ENCODE results near the gene CACHD1. TPM values are rescaled to one million over a fixed set of nuclear protein-coding genes. Genes with fewer than 3 reads are reported as not detected.

The CACHD1 gene
- total RNA-seq, 3 donors from 2014 or later (not counting 1 experiment from before 2014, with no cell fraction given): not detected

DNA sequence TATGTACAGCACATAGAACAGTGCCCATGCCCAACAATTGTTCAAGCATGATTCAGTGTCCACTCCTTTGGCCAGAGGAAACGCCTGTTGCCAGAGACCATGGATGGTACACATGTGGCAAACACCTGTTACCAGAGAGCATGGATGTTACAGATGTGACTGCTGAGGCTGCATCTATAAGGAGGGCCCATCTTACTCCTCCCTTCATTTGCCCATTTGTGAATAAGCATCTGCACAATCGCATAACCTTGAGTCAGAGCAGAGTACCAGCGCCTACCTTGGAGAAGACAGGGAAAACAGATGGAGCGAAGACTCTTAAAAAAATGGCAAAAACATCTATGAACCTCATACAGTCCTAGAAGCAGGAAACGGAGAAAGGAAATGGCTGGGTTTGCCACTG lies 36.6 kb upstream of the CACHD1 start:
- no peak for ATAC-seq

GRCh38 chr1:64433747-64434146 lies 36.2 kb upstream of the CACHD1 start:
- WGBS (ENCODE audit: insufficient coverage): 42% methylated on average over 3 of the region's 3 CpGs
- H3K9me3 ChIP-seq (ENCODE audit: control insufficient read depth, insufficient read depth, low read length): no peaks in the 10 kb centered on the region
- H3K27me3 ChIP-seq (ENCODE audit: control insufficient read depth, insufficient read depth, low read length): no peaks in the 10 kb centered on the region
- no peak for DNase-seq
- no peak overlapping the region for H3K27ac Mint-ChIP-seq
- no peaks in the 10 kb centered on the region for H3K4me1 Mint-ChIP-seq
- no peaks in the 10 kb centered on the region for H3K36me3 Mint-ChIP-seq
- H3K27ac ChIP-seq (ENCODE audit: low read length): no peak overlapping the region
- no peaks in the 10 kb centered on the region for H3K36me3 ChIP-seq (ENCODE audit: control insufficient read depth, insufficient read depth, low read length)
- peaks cover 3 to 13% of the 10 kb centered on the region in 2 donors for H3K27me3 Mint-ChIP-seq (ENCODE audit: low read depth in 2 of 2)
- no peak overlapping the region for H3K4me3 Mint-ChIP-seq
- ATAC-seq: no peak
- H3K4me3 ChIP-seq (ENCODE audit: low read length): no peak overlapping the region
- no peaks in the 10 kb centered on the region for H3K9me3 Mint-ChIP-seq
- intact Hi-C loops (cut with micrococcal nuclease): no loop called here
- H3K4me1 ChIP-seq (ENCODE audit: control insufficient read depth, insufficient read depth, low read length): no peaks in the 10 kb centered on the region
- no peak for TF ChIP-seq CTCF (IDR thresholded peaks at IDR 0.05)

More for the DNA sequence above, 36.6 kb upstream of the CACHD1 start:
- H3K4me3 ChIP-seq (ENCODE audit: low read length): no peak overlapping the region
- WGBS (ENCODE audit: insufficient coverage): 76% methylated on average over 5 of the region's 5 CpGs
- no peaks in the 10 kb centered on the region for H3K27me3 ChIP-seq (ENCODE audit: control insufficient read depth, insufficient read depth, low read length)
- H3K36me3 ChIP-seq (ENCODE audit: control insufficient read depth, insufficient read depth, low read length): no peaks in the 10 kb centered on the region
- intact Hi-C loops (cut with micrococcal nuclease): no loop called here
- Mint-ChIP-seq H3K4me1 (no peaks in the 10 kb centered on the region), H3K9me3 (no peaks in the 10 kb centered on the region), H3K36me3 (no peaks in the 10 kb centered on the region), H3K27me3 (ENCODE audit: low read depth in 2 of 2) (peaks cover 3 to 13% of the 10 kb centered on the region in 2 donors), H3K4me3 (no peak overlapping the region), H3K27ac (no peak overlapping the region)
- H3K27ac ChIP-seq (ENCODE audit: low read length): no peak overlapping the region
- H3K9me3 ChIP-seq (ENCODE audit: control insufficient read depth, insufficient read depth, low read length): no peaks in the 10 kb centered on the region
- TF ChIP-seq CTCF (IDR thresholded peaks at IDR 0.05): no peak
- DNase-seq: no peak
- H3K4me1 ChIP-seq (ENCODE audit: control insufficient read depth, insufficient read depth, low read length): no peaks in the 10 kb centered on the region

- Histone ChIP-seq H3K27me3 (ENCODE audit: control insufficient read depth, insufficient read depth, low read length) (no peaks in the 10 kb centered on the region), H3K36me3 (ENCODE audit: control insufficient read depth, insufficient read depth, low read length) (no peaks in the 10 kb centered on the region), H3K4me3 (ENCODE audit: low read length) (no peak overlapping the region), H3K4me1 (ENCODE audit: control insufficient read depth, insufficient read depth, low read length) (no peaks in the 10 kb centered on the region), H3K27ac (ENCODE audit: low read length) (no peak overlapping the region), H3K9me3 (ENCODE audit: control insufficient read depth, insufficient read depth, low read length) (no peaks in the 10 kb centered on the region)
- no peak overlapping the region for H3K27ac Mint-ChIP-seq
- no peaks in the 10 kb centered on the region for H3K4me1 Mint-ChIP-seq
- H3K4me3 Mint-ChIP-seq: no peak overlapping the region
- 93% methylated on average over 5 of the region's 6 CpGs for WGBS (ENCODE audit: insufficient coverage)
- no peaks in the 10 kb centered on the region for H3K9me3 Mint-ChIP-seq
- intact Hi-C loops (cut with micrococcal nuclease): no loop called here
- TF ChIP-seq CTCF (IDR thresholded peaks at IDR 0.05): no peak
- DNase-seq (no peak), ATAC-seq (no peak)
- H3K36me3 Mint-ChIP-seq: no peaks in the 10 kb centered on the region
- H3K27me3 Mint-ChIP-seq (ENCODE audit: low read depth in 2 of 2): peaks cover under 1 to 3% of the 10 kb centered on the region in 2 donors
Observed at GRCh38 chr1:64435000-64435399, 34.9 kb upstream of the CACHD1 start.

- Mint-ChIP-seq H3K36me3 (no peaks in the 10 kb centered on the region), H3K27ac (no peak overlapping the region), H3K9me3 (no peaks in the 10 kb centered on the region), H3K4me1 (no peaks in the 10 kb centered on the region), H3K4me3 (no peak overlapping the region), H3K27me3 (ENCODE audit: low read depth in 2 of 2) (peaks cover 0 to 3% of the 10 kb centered on the region in 2 donors)
- no peak for TF ChIP-seq CTCF (IDR thresholded peaks at IDR 0.05)
- 89% methylated on average over 2 of the region's 2 CpGs for WGBS (ENCODE audit: insufficient coverage)
- DNase-seq: no peak
- no peaks in the 10 kb centered on the region for H3K27me3 ChIP-seq (ENCODE audit: control insufficient read depth, insufficient read depth, low read length)
- no peaks in the 10 kb centered on the region for H3K4me1 ChIP-seq (ENCODE audit: control insufficient read depth, insufficient read depth, low read length)
- H3K4me3 ChIP-seq (ENCODE audit: low read length): no peak overlapping the region
- ATAC-seq: no peak
- H3K9me3 ChIP-seq (ENCODE audit: control insufficient read depth, insufficient read depth, low read length): no peaks in the 10 kb centered on the region
- H3K36me3 ChIP-seq (ENCODE audit: control insufficient read depth, insufficient read depth, low read length): no peaks in the 10 kb centered on the region
- no peak overlapping the region for H3K27ac ChIP-seq (ENCODE audit: low read length)
- intact Hi-C loops (cut with micrococcal nuclease): no loop called here
Observed at GRCh38 chr1:64437453-64437852, 32.5 kb upstream of the CACHD1 start.

Data from natural killer cell (primary cell).